VCaP (cell line): Measurements from ENCODE around the gene PDE4D.
A peak's percentile ranks its signal among the peaks of the same experiment; 100 is the strongest.

Experiments
- H3K27ac ChIP-seq: fragments of 450-650 bp; 2 replicates; pipeline ENCODE4 v1.5.1; 2017
- CTCF ChIP-seq: fragments of 450-650 bp; conservative IDR thresholded peaks from 2 replicates; pipeline ENCODE4 v1.5.1; 2017; ENCODE audit warnings: mild to moderate bottlenecking, moderate library complexity

PDE4D gene

GRCh38 chr5:59542306-59542705 lies 351.2 kb downstream of the PDE4D start:
- H3K27ac ChIP-seq, result no peak overlapping the region
- no peak for TF ChIP-seq CTCF

GRCh38 chr5:59540366-59540765 lies 353.2 kb downstream of the PDE4D start:
- no peak for TF ChIP-seq CTCF
- H3K27ac ChIP-seq, result no peak overlapping the region; the same call in 1 of the 2 replicates

GRCh38 chr5:59538750-59539121 lies 354.8 kb downstream of the PDE4D start:
- H3K27ac ChIP-seq, result no peak overlapping the region

GRCh38 chr5:59537961-59538749 lies 355.4 kb downstream of the PDE4D start:
- H3K27ac ChIP-seq, result no peak overlapping the region
- no peak for TF ChIP-seq CTCF

More at GRCh38 chr5:59538750-59539121, 354.8 kb downstream of the PDE4D start:
- no peak for TF ChIP-seq CTCF

GRCh38 chr5:59536875-59537274 lies 356.7 kb downstream of the PDE4D start:
- H3K27ac ChIP-seq, result no peak overlapping the region
- no peak for TF ChIP-seq CTCF

- TF ChIP-seq CTCF, result no peak
- peak overlapping the region; percentile 18 for H3K27ac ChIP-seq
Measured at GRCh38 chr5:59535561-59535960, 358.0 kb downstream of the PDE4D start.

- no peak for TF ChIP-seq CTCF
- no peak overlapping the region for H3K27ac ChIP-seq
Measured at GRCh38 chr5:59533730-59534108, 359.8 kb downstream of the PDE4D start.
